Inferior parietal cortex (tissue), 1 donor: Measurements from ENCODE around the gene MRPL34.

ENCODE experiments used
- DNase-seq: peaks from one replicate; pipeline ENCODE4 v3.0.0-alpha.2; 2016; ENCODE audit errors: extremely low spot score

MRPL34 gene

DNA sequence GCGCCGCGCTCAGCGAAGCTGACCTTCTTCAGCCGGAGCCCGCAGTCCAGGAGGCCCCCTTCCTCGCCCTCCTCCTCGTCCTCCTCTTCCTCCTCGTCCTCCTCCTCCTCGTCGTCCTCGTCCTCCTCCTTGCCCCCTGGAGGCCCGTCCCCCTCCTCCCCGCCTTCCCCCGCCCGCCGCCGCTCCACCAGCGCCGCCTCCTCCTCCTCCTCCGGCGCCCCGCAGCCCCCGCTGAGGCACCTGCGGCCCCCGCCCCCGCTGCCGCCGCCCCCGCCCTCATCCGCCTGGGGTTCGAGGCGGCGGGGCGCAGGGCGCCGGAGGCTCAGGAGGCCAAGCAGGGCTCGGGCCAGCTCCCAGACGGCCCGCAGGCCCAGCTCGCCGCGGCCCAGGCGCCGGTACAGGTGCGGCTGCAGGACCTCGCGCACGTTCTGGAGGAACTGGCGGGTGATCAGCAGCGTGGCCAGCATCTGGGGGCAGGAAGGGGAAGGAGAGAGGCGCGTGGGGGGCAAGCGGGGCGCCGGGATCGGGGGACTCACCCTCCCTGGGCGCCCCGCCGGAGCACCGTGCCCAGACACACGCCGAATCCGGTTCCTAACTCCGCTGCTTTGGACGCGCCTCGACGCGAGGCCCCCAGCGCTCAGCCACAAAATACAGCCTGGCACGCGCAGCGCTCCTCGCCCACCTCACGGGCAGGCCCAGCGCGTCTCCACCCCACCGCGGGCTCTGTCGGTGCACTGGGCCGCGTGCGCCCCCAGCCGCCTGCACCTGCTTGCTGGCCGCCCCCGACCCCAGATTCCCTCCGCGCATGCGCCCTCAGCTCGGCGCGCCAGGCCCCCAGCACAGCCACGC lies 23.1 kb downstream of the MRPL34 start:
- no peak for DNase-seq

DNA sequence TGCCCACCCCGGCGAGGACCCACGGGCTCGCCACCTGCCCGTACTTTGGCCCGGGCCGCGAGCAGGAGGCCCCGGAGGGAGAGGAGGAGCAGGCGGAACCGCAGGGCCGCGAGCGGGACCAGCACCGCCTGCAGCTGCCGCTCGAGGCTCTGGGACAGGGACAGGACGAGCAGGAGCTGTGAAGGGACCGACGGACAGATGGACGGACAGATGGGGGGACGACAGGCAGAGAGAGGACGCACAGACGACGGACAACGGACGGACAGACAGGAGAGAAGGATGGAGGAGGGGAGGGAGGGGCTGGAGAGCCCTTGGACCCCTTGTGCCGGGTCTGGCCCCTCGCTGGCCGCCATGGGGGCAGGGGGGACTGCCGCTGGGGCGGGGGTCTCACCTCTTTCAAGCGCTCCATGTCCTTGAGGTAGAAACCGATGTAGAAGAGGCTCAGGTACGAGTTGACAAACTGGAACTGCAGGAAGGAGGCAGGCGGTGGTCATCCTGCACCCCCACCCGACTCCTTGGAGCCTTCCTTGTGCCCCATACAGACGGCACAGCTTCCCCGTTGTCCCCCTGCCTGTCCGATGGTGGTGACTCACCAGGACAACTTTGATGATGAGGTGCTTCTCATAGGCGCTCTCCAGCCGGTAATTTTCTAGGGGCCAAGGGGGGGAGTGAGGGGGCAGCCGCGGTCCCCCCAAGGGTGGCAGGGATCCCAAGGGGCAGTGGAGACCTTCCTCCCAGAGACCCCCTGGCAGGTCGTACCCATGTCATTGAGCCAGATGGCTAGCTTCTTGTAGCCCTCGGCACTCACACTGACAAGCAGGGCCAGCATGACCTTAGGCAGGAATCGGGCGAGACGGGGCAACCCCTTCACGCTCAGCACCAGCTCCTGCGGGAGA lies 23.9 kb downstream of the MRPL34 start:
- DNase-seq, result no peak

DNA sequence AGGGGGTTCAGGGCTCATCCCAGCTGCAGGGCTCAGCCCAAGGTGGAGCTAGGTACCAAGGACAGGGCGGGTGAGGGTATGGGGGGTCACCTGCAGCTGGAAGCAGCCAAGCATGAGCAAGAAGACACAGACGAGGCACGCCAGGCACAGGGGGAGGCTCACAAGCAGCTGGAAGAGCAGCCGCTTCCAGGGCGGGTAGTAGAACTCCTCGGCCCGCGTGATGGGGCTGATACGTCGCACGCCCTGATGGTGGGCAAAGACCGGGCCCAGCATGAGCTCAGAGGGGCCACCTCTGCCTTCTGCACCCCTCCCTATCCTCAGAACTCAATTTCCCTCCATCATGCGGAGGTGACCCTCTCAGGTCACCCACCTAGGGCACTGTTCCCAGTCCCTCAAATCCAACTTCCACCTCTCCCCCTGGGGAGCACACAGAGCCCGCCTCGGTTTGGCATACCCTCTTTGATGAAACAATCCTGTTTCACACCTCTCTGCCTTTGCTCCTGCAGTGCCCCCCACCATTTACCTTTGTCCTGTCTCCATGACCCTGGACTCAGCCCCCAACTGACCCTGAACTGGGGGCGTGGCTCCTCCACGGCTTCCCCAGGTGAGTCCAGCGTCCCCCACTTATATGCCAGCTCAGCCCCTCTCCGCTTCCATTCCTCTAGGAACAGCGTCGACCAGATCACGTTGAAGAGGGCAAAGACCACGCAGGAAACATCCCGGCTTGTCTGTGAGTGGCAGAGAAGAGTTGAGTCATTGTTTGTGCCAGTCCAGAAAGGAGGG lies 24.8 kb downstream of the MRPL34 start:
- no peak for DNase-seq

DNA sequence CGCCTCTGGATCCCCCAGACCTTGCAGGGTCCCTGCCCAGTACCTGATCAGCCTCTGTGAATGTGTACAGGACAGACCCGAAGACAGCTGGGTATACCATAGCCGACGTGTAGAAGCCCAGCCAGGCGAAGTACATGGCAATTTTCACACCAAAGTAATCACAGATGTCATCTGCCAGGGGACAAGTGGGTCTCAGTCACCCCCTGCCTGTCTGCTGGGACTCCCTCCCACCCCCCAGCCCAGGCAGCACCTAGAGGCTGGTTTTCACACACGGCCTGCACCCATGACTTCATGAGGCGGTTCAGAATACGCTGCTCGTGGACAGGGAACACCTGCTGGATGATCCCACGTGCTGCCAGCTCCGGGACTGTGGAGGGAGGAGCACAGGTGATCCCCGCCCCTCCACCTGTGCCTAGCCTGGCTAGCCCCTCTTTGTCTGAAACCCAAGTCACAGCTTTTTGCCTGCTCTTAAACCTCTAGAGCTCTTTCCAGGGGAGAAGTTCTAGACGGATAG lies 25.4 kb downstream of the MRPL34 start:
- DNase-seq, result no peak

DNA sequence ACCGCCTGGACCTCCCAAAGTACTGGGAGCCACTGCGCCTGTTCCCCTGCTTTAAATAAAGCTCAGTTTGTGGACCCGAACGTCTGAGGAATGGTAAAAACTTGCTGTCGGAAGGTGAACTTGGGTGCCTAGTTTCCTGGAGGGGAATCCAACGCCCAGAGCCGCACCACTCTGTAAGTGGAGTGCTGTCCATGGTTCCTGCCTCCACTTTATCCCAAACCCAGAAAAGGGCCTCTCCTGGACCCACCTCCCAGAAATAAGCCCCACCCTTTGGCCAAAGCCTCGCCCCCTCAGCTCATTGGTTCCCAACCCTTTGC lies 26.6 kb downstream of the MRPL34 start:
- DNase-seq, result no peak

DNA sequence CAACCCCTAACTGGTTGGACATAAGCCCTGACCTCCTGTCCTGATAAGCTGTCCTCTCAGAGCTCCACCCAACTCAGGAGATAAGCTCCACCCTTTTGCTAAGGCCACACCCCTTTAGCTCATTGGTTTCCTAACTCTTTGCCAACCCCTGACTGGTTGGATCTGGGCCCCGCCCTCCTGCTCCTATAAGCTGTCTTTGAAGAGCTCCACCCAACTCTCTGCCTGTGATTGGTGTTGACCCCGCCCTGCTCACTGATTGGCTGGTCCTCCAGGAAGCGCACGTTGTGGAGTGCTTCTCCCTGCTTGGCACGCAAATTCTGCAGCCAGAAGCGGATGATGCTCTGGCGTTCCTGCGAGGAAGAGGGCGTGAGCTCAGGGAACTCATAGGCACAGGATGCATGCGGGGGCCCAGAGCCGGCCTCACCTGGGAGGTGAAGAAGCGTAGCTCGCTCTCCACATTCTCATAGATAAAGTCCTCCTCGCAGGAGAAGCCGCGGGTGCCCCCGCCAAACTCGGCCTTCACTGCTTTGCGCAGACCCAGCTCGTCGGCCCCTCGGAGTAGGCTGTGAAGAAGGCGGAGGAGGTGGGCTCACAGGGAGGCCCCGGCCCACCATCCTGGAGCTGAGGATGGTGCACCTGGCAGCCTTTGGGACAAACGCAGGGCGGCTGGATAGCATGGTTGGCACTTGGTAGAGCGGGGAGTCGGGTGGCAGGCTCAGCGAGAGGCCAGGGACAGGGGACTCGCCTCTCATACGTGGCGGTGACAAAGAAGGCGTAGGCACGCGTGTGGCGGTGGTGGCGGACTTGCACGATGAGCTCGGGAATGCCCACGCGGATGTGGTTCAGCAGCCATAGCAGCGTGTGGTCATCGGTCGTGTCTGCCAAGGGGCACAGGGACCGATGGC lies 27.3 kb downstream of the MRPL34 start:
- peak; percentile 49 for DNase-seq

DNA sequence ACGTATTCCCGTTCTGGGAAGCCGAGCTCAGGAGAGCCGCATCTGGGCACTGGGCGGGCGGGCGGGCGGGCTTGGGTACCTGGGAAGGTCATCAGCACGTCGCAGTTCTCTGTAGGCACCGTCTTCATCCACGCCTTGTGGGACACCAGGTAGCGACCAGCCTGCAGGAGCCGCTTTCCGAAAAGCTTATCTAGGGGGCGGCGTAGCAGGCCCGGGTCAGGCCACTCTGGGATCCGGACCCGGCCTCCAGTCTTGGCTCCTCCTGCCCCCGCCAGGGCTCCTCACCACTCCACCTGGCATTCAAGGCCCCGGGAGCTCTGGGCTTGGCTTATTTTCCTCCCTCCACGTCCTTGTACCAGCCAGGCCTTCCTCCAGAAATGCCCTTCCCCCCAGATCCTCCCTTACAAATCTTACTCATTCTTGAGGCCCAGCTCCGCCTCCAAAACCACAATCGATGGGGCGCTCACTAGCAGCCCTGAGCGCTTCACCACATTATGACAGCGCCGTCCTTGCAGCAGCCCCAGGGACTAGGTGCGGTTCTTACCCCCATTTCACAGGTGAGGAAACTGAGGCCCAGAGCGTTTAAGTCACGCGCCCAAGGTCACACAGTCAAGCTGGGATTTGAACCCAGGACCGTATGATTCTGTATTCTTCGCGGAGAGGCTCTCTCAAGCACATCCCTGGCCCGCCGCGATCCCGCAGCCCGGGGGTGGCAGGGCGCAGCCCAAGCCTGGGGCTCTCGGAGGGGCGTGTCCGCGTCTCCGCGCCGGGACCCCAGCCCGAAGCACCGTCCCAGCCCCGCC lies 28.1 kb downstream of the MRPL34 start:
- peak; percentile 47 for DNase-seq

DNA sequence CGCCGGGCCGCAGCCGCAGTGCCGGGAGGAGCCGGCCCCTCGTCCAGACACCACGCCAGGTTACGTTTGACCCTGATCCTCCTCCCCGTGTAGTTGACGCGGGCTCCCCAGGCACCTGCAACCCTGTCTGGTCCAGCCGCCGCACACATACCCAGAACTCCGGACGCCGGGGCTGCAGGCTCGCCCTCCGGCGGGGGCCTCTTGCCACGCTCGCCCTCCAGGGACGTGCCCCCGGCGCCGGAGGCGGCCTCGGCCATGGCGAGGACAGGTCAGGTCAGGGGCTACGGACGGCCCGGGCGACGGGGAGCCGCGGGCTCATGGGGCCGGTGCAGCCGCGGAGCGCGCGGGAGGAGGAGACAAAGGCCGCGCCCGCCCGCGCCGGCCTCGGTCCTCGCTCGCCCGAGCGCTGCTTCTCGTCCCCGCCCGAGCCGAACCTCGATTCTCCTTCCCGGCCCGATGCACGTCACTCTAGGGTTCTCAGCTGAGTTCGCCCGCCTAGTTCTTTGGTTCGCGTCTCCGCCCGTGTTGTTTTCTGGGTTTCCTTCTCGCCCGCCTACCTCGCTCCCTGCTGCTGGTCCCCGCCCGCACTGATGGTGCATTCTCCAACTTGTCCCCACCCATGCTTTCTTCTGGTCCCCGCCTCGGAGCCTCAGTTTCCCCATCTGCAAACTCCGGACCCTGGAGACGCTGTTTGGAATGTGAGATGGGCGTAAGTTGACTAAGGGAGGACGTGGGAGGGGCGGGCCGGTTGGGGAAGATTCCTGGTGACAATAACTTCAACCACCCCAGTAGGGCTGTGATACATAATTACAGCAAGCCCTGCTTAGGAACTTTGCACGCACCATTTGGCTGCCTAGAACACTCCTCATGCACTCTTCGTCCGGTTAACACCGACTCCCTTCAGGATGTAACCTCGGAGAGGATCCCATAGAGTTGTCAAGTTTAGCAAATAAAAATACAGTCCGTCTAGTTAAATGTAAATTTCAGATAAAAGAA lies 29.0 kb downstream of the MRPL34 start, which contains the start of gene ANO8:
Gene ANO8 (minus strand): TSS at position 442 of the 996 bp plus-strand sequence. CDS start 185 bp downstream, at position 257.
- peak; percentile 98 for DNase-seq

DNA sequence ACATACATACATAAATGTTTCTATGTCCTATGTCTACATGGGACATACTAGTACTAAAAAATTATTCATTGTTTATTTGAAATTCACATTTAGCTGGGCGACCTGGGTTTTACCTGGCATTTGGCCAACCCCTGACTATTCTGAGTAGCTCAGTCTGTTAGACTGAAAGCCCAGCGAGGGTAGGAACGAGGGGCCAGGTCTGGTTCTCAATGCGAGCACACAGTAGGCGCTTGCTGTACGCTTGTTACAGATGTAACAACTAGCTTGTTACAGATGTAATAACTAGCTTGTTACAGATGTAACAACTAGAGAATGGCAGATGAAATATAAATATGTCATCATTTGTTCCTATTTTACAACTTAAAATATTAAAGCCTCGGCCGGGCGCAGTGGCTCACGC lies 29.9 kb downstream of the MRPL34 start:
- DNase-seq, result no peak

DNA sequence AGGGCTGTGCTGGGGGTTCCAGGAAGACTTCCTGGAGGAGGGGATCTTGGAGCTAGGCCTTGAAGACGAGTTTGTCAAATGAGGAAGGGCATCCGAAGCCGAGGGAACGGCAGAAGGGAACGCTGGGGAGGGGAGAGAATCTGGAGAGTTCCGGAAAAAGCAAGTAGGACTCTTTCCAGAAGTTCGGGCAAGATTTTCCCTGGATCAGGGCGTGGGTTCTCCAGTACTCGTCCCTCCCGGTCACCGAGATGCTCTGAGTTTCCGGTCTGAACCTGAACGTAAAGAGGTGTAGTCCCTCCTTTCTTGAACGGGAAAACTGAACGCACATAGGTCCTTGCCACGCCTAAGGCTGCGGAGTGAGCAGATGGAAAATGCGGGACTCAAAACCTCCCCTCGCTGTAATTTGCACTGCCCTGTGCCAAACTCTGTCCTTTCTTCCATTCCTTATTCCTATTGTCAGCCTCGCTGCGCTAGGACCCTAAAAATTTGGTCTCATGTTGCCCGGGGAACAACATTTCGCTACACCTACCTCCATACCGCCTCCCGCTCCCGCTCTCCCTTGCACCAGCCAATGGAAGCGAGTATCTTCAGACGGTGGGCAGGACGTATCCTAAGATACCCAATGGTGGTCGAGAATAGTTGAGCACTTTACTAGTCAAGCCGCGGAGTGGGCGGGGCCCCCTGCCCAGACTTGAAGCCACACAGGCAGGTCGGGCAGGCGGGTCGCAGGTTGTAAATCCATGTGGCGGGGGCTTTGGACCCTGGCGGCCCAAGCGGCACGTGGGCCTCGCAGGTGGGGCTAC lies 31.4 kb downstream of the MRPL34 start, which contains the start of gene GTPBP3:
Gene GTPBP3 (plus strand): TSS at position 682 of the 803 bp plus-strand sequence. CDS start 59 bp downstream, at position 741.
- DNase-seq, result peak; percentile 99

DNA sequence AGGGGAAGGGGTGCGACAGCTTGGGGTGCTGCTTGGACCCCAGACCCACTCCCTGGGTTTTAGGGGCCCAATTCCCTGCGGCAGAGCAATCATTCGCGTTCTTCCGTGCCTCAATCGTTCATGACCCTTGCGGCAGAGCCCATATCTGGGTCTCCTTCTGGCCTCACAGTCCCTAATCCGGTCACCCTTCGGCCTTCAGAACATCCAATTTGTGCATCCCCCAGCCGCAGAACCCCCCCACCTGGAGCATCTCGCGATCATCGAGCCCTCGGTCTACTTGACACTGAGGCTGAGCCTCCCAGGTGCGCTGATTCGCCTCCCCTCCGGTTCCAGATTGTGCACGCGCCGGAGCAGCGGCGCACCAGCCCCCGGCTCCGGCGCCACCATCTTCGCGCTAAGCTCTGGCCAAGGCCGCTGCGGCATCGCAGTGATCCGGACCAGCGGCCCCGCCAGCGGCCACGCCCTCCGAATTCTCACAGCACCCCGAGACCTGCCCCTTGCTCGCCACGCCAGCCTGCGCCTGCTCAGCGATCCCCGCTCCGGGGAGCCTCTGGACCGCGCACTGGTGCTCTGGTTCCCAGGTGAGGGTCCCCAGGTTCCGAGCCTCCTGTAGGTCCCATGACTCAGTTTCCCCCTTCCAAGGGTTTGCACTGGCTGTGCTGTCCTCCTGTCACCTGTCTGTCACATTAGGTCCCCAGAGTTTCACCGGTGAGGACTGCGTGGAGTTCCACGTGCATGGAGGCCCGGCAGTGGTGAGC lies 32.2 kb downstream of the MRPL34 start:
- no peak for DNase-seq

DNA sequence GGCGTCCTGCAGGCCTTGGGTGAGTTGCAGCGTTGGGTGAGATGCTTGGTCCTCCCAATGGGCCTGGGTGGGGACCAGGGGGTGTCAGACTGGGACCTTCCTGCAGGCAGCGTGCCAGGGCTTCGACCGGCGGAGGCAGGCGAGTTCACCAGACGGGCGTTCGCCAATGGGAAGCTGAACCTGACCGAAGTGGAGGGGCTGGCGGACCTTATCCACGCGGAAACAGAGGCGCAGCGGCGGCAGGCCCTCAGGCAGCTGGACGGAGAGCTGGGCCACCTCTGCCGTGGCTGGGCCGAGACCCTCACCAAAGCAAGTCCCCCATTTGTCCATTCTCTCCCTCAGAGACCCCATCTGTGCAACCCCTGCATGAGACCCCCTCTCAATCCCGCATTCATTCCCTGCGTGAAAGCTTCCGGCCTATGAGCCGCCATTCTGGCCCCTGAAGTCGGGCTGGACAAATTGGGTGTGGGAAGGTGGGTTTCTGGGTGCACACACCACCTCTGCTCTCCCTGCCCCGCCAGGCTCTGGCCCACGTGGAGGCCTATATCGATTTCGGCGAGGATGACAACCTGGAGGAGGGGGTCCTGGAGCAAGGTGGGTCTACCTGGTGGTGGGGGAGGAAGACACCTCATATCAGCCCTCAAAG lies 32.9 kb downstream of the MRPL34 start:
- DNase-seq, result no peak

DNA sequence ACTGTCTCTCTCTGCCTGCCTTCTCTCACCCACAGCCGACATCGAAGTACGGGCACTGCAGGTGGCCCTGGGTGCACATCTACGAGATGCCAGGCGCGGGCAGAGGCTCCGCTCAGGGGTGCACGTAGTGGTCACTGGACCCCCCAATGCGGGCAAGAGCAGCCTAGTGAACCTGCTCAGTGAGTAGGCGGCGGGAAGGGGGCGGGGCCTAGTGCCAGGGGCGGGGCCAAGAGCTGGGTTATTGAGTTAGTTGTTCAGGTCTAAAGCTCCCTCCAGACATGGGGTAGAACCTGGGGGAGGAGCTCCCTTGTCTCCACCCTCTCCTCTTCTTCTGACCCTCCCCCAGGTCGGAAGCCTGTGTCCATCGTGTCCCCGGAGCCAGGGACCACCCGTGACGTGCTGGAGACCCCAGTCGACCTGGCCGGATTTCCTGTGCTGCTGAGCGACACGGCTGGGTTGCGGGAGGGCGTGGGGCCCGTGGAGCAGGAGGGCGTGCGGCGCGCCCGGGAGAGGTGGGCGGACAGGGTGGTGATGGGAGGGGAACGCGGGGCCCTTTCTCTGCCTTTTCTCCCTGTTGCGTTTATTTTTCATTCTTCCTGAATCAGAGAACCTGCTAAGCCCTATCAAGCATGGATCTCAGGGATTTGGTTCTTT lies 33.5 kb downstream of the MRPL34 start:
- DNase-seq, result no peak

DNA sequence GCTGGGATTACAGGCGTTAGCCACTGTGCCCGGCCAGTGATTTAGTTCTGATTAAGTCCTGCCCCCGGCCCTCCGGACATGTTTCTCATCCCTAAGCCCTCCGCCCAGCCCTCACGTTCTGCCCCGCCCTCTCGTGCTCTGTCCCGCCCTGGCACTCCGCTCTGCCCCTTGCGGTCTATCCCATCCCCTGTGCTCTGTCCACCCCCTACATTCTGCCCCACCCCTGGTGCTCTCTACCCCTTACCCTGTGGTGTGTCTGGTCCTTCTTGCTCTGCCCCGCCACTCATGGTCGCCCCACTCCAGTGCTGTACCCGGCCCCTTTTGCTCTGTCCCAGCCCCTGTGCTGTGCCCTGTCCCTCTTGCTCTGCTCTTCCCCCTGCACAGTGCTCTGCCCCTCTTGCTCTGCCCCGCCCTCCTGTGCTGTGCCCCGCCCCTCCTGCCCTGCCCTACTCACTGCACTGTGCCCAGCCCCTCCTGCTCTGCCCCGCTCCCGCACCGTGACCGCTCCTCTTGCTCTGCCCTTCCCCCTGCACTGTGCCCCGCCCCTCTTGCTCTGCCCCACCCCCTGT lies 34.7 kb downstream of the MRPL34 start:
- DNase-seq, result no peak

DNA sequence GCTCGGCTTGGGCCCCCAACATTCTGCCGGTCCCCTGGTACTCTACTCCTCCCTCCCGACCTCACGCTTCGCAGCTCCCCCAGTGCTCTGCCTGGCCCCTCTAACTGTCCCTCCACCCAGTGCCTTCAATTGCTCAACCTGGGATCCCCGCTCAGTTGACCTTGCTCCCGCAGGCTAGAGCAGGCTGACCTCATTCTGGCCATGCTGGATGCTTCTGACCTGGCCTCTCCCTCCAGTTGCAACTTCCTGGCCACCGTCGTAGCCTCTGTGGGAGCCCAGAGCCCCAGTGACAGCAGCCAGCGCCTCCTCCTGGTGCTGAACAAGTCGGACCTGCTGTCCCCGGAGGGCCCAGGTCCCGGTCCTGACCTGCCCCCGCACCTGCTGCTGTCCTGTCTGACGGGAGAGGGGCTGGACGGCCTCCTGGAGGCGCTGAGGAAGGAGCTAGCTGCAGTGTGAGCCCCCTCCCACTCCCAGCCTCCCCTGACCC lies 35.2 kb downstream of the MRPL34 start:
- DNase-seq, result no peak
